ENCODE data around the gene CASZ1. TPM values are rescaled to one million over a fixed set of nuclear protein-coding genes. Genes with fewer than 3 reads are reported as not detected.

CASZ1 gene
- total and polyA plus RNA-seq, 2 experiments from 2014 or later, result 6.2 to 6.7 TPM

- Histone ChIP-seq H3F3A (replicated peaks; ENCODE audit: low read depth) (no peaks in the 10 kb centered on the region), H3K27ac (ENCODE audit: low read depth) (no peak overlapping the region), H3K27me3 (ENCODE audit: insufficient read depth) (no peaks in the 10 kb centered on the region), H3K36me3 (ENCODE audit: insufficient read depth) (no peaks in the 10 kb centered on the region), H3K4me3 (no peak overlapping the region), H3K4me2 (no peak overlapping the region), H3K4me1 (ENCODE audit: insufficient read depth) (peaks cover 30% of the 10 kb centered on the region), H3K79me2 (replicated peaks; ENCODE audit: insufficient read depth) (no peaks in the 10 kb centered on the region), H4K20me1 (replicated peaks; ENCODE audit: insufficient read depth) (no peaks in the 10 kb centered on the region), H3K9me2 (ENCODE audit: insufficient read depth) (no peaks in the 10 kb centered on the region), H2AFZ (no peak overlapping the region)
- TF ChIP-seq POLR2AphosphoS5 (IDR thresholded peaks at IDR 0.05; ENCODE audit: low read depth) (no peak), NANOG (IDR thresholded peaks at IDR 0.05; ENCODE audit: borderline replicate concordance) (no peak), EZH2phosphoT487 (IDR thresholded peaks at IDR 0.05; ENCODE audit: unreplicated experiment) (no peak), ZNF114 (CRISPR knock-in tag; IDR thresholded peaks at IDR 0.05) (no peak), ETS1 (IDR thresholded peaks at IDR 0.05) (no peak), ZNF331 (CRISPR knock-in tag; IDR thresholded peaks at IDR 0.05; ENCODE audit: low read depth) (no peak), EZH2 (IDR thresholded peaks at IDR 0.05; ENCODE audit: low read depth, unreplicated experiment) (no peak), CTCF (conservative IDR thresholded peaks at IDR 0.05; ENCODE audit: low read depth in 2 of 2) (no peak), JUNB (IDR thresholded peaks at IDR 0.05; ENCODE audit: unreplicated experiment) (no peak), REST (IDR thresholded peaks at IDR 0.05; ENCODE audit: unreplicated experiment) (no peak)
- no peak overlapping the region for H3K4me3 Mint-ChIP-seq
- H3K27me3 Mint-ChIP-seq (ENCODE audit: insufficient read depth, low read depth, poor library complexity), result peaks cover 7% of the 10 kb centered on the region
- no peaks in the 10 kb centered on the region for H3K36me3 Mint-ChIP-seq (ENCODE audit: low read depth)
- DNase-seq (ENCODE audit: low spot score), result no peak
- H3K27ac Mint-ChIP-seq, result peak overlapping the region; percentile 28; the same call in 1 of the 2 replicates
- H3K9me3 Mint-ChIP-seq, result no peaks in the 10 kb centered on the region; the same call in 2 of the 3 replicates
- no peak for ATAC-seq
- peaks cover 56% of the 10 kb centered on the region for H3K4me1 Mint-ChIP-seq
These were observed 58.8 kb downstream of the CASZ1 start for GRCh38 chr1:10737651-10738050.
